Measurements from ENCODE around the gene SLC35F1. TPM values are rescaled to one million over a fixed set of nuclear protein-coding genes. Genes with fewer than 3 reads are reported as not detected.

The SLC35F1 gene
- polyA plus RNA-seq, 1 donor (not counting 4 experiments of a cell fraction or from before 2014, with no cell fraction given) = not detected

DNA sequence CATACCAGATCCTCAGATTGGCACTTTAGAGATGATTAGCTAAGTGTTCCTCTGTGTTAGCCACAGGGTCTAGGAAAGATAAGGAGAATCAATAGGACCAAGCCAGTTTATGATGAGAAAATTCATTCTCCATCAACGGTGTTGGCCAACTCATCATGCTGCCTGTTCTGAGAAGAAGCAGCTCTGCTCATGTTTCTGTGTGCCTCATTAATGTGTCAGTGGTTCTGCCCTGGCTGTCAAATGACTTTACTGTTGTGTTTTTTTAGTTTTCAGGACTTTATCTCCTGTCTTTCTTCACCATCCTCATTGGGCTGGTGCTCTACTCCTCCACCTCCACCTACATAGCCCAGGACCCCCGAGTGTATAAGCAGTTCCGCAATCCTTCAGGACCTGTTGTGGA lies 406.7 kb downstream of the SLC35F1 start:
- Histone ChIP-seq H3K79me2 (ENCODE audit: control insufficient read depth, insufficient read depth, low read length) (no peaks in the 10 kb centered on the region), H3K9ac (ENCODE audit: control insufficient read depth, extremely low read depth, insufficient read depth, low read length) (no peak overlapping the region), H3K4me2 (ENCODE audit: control insufficient read depth, extremely low read depth, insufficient read depth, low read depth, low read length) (no peak overlapping the region), H3K27me3 (ENCODE audit: control insufficient read depth, extremely low read depth, insufficient read depth, low read length) (no peaks in the 10 kb centered on the region), H4K20me1 (ENCODE audit: control insufficient read depth, extremely low read depth, insufficient read depth, low read length) (no peaks in the 10 kb centered on the region), H3K36me3 (ENCODE audit: control insufficient read depth in 2 of 2, extremely low read depth in 1 of 2, insufficient read depth in 2 of 2, low read length in 2 of 2) (no peaks in the 10 kb centered on the region), H3K9me1 (ENCODE audit: control insufficient read depth, extremely low read depth, insufficient read depth, low read length) (no peaks in the 10 kb centered on the region), H3K9me3 (ENCODE audit: control insufficient read depth, low read depth, low read length) (no peaks in the 10 kb centered on the region), H3K4me3 (ENCODE audit: control insufficient read depth in 2 of 3, extremely low read depth in 1 of 3, insufficient read depth in 2 of 3, low read depth in 1 of 3, low read length in 3 of 3) (no peak overlapping the region), H2AFZ (ENCODE audit: control insufficient read depth, low read length) (no peak overlapping the region), H3K4me1 (ENCODE audit: control insufficient read depth, extremely low read depth, insufficient read depth, low read length) (no peaks in the 10 kb centered on the region), H3K27ac (ENCODE audit: control insufficient read depth, insufficient read depth, low read length) (no peak overlapping the region)
- DNase-seq (ENCODE audit: low read depth, low spot score) (no peak), FAIRE-seq (no peak)
- dilution Hi-C loops (cut with MboI; ENCODE audit: extremely low pct_ligation_motif_present, low sequenced_read_pairs) = no loop called here
- TF ChIP-seq, protein P1, sequence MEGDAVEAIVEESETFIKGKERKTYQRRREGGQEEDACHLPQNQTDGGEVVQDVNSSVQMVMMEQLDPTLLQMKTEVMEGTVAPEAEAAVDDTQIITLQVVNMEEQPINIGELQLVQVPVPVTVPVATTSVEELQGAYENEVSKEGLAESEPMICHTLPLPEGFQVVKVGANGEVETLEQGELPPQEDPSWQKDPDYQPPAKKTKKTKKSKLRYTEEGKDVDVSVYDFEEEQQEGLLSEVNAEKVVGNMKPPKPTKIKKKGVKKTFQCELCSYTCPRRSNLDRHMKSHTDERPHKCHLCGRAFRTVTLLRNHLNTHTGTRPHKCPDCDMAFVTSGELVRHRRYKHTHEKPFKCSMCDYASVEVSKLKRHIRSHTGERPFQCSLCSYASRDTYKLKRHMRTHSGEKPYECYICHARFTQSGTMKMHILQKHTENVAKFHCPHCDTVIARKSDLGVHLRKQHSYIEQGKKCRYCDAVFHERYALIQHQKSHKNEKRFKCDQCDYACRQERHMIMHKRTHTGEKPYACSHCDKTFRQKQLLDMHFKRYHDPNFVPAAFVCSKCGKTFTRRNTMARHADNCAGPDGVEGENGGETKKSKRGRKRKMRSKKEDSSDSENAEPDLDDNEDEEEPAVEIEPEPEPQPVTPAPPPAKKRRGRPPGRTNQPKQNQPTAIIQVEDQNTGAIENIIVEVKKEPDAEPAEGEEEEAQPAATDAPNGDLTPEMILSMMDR (optimal IDR thresholded peaks at IDR 0.05 in 1 of 3, IDR thresholded peaks at IDR 0.05 in 1 of 3, conservative IDR thresholded peaks at IDR 0.05 in 1 of 3; ENCODE audit: extremely low read depth in 1 of 3, insufficient read depth in 2 of 3, low read length in 3 of 3) = no peak
- no peak for TF ChIP-seq EZH2 (IDR thresholded peaks at IDR 0.05; ENCODE audit: low read length)

DNA sequence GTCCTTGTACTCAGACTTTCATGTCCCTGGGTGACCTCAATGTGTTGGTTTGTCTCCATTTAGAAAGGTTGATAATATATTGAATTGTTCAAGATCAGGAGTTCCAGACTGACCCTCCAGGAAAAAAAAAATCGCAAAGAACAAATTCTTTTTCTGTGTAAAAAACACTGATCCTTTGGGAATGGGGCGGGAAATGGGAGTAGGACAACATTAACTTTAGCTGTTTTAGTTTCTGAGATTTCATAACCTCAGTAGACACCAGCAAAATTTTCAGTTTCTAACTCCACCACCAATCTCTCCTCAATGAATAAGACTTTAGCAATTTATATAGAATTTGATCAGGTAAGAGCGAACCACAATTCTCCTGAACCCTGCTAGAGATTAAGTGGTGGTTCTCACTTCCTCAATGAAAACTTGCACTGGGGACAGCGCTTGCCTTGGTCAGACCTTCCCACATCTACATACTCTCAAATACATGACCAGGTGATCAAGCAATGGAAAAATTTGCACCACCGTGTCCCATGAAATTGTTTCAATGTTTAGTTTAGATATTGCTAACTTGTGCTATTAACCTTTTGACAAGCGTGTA lies 409.8 kb downstream of the SLC35F1 start:
- TF ChIP-seq, protein P1 (optimal IDR thresholded peaks at IDR 0.05 in 1 of 3, IDR thresholded peaks at IDR 0.05 in 1 of 3, conservative IDR thresholded peaks at IDR 0.05 in 1 of 3; ENCODE audit: extremely low read depth in 1 of 3, insufficient read depth in 2 of 3, low read length in 3 of 3) = no peak
- no peak for TF ChIP-seq EZH2 (IDR thresholded peaks at IDR 0.05; ENCODE audit: low read length)
- dilution Hi-C loops (cut with MboI; ENCODE audit: extremely low pct_ligation_motif_present, low sequenced_read_pairs) = no loop called here
- Histone ChIP-seq H3K27me3 (ENCODE audit: control insufficient read depth, extremely low read depth, insufficient read depth, low read length) (no peaks in the 10 kb centered on the region), H3K9ac (ENCODE audit: control insufficient read depth, extremely low read depth, insufficient read depth, low read length) (no peak overlapping the region), H3K9me1 (ENCODE audit: control insufficient read depth, extremely low read depth, insufficient read depth, low read length) (no peaks in the 10 kb centered on the region), H3K27ac (ENCODE audit: control insufficient read depth, insufficient read depth, low read length) (no peak overlapping the region), H2AFZ (ENCODE audit: control insufficient read depth, low read length) (no peak overlapping the region), H3K9me3 (ENCODE audit: control insufficient read depth, low read depth, low read length) (no peaks in the 10 kb centered on the region), H3K4me3 (ENCODE audit: control insufficient read depth in 2 of 3, extremely low read depth in 1 of 3, insufficient read depth in 2 of 3, low read depth in 1 of 3, low read length in 3 of 3) (no peak overlapping the region), H4K20me1 (ENCODE audit: control insufficient read depth, extremely low read depth, insufficient read depth, low read length) (no peaks in the 10 kb centered on the region), H3K36me3 (ENCODE audit: control insufficient read depth in 2 of 2, extremely low read depth in 1 of 2, insufficient read depth in 2 of 2, low read length in 2 of 2) (no peaks in the 10 kb centered on the region), H3K79me2 (ENCODE audit: control insufficient read depth, insufficient read depth, low read length) (no peaks in the 10 kb centered on the region), H3K4me2 (ENCODE audit: control insufficient read depth, extremely low read depth, insufficient read depth, low read depth, low read length) (no peak overlapping the region), H3K4me1 (ENCODE audit: control insufficient read depth, extremely low read depth, insufficient read depth, low read length) (no peaks in the 10 kb centered on the region)
- FAIRE-seq (no peak), DNase-seq (ENCODE audit: low read depth, low spot score) (no peak)
